Hypothalamus (tissue), 51 donors: ENCODE results near the gene TMEM11.

Experiments used
- DNase-seq, 51 donors: peaks; one replicate each; lab custom pipeline; 2025; lab: John Stamatoyannopoulos, UW

TMEM11 gene

DNA sequence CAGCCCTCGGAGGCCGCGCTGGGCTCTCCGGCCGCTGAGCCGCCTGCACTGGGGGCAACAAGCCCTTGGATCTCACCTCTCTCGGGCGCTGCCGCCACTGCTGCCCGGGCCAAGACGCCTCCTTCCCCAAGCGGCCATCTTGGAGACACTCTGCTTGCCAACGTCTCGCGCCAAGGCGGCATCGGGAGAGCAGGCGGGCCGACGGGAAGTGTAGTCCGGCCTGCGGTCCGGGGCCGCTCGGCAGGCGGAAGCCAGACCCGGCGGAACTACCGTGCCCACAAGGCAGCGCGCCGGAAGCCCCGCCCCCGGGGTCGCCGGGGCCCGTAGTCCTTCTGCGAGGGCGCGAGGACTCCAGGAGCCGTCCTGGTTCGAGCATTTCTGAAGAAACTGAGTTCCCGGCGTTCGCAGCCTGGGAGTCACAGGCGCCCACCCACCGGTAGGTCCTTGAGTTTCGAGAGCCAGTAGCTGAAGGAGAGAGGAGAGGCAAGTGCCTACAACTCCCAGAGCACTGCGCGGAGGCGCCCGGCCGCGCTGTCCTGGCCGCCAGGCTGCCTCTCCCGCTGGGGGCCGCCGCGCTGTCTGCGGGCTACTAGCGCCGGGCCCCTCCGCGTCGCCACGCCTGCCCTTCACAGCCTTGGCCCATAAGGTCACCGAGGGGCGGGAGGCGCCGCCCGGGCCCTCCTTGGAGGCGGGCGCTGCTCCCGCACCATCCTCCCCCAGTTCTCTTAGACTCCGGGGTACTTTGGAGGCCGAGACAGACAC is at the start of gene TMEM11:
TSS of gene TMEM11 (minus strand) at position 147 of the 762 bp plus-strand sequence. CDS start at position 138, 9 bp downstream.
- peak; percentile 47 to 98 (median 93) for DNase-seq

- DNase-seq, result no peak
These were observed 49.4 kb upstream of the TMEM11 start for GRCh38 chr17:21263376-21263775.

- DNase-seq, result no peak
These were observed 48.5 kb upstream of the TMEM11 start for GRCh38 chr17:21262259-21262993.

DNA sequence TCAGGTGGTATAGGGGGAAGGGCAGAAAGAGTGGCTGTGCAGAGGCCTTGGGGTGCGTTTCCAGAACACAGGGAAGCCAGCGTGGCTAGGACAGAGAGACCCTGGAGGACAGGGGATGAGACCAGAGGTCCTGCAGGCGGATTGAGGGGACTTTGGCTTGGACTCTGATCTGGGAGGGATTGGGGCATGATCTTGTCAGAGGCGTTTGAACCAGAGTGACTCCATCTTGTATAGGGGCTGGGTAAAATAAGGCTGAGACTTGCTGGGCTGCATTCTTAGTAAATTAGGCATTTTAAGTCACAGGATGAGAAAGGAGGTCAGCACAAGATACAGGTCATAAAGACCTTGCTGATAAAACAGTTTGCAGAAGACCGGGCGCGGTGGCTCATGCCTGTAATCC is 44.6 kb upstream of the TMEM11 start:
- no peak for DNase-seq

- DNase-seq, result no peak
These were observed 39.9 kb upstream of the TMEM11 start for GRCh38 chr17:21253646-21254441.

GRCh38 chr17:21252796-21253645 is 39.1 kb upstream of the TMEM11 start, which contains the start of gene NATD1:
Gene NATD1 (minus strand): TSS chr17:21253410. CDS start chr17:21253264, 146 bp downstream.
- DNase-seq, result peak; percentile 15 to 93 (median 81)

- DNase-seq, result no peak
These were observed 38.4 kb upstream of the TMEM11 start for GRCh38 chr17:21252289-21252795.

DNA sequence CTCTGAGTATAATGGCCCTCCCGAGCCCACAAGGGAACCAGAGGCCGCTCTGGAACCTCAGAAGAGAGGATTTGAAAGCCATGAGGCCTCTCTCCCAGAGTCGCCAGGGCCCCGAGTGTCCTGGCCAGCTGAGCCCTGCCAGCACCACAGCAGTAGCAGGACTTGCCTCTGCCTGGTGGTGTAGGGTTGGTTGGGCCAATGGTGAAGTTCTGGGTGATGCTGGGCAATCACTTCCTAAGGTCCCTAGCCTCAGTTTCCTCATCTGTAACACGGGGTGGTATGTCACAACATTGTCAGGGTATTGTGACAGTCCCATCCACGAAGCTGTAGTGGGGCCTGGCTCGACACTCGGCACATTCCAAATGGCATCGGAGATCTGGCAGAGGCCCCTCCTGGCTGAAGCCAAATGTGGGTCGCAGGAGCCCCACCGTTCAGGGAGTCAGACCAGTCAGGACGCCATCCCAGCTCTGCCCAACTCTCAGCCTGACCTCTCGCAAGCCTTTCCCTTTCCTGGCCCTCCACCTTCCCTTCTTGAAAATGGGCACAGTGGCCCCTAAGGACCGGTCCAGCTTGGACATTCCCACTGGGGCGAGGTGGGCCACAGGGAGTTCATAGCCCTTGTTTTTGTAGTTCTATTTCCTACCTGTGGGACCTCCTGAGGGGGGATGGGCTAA is 37.5 kb upstream of the TMEM11 start:
- no peak for DNase-seq

- no peak for DNase-seq
These were observed 36.9 kb upstream of the TMEM11 start for GRCh38 chr17:21250854-21251253.

DNA sequence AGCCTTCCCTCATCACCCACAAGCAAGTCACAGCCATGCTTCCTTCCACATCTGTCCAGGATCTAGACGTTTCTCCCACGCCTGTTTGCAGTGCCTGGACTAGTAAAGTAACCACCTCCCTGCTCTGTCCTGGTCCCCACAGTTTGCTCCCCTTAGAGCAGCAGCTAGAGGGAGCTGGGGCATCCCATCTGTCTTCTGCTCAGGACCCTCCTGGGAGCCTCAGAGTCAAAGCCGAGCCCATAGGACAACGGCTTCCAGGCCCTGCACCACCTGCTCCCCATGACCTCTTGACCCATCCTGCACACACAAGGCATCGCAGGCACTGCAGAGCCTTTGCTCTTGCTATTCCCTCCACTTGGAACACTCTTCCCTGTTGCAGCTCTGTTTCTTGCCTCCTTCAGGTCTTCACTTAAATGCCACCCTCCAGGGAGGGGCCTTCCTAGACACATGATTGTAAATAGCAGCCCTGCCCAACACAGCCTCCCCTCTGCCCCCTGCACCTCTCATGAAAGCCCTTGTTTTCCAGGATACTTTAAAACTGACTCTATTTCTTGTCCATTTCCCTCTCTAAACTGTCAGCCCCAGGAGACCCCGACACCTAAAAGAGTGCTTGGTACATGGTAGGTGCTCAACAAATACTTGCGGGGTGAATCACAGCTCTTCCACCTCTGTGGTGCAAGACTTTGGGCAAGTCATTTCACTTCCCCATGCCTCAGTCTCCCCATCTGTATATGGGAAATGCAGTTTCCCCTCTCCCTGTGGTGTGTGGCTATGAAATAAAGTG is 36.2 kb upstream of the TMEM11 start:
- DNase-seq, result no peak

DNA sequence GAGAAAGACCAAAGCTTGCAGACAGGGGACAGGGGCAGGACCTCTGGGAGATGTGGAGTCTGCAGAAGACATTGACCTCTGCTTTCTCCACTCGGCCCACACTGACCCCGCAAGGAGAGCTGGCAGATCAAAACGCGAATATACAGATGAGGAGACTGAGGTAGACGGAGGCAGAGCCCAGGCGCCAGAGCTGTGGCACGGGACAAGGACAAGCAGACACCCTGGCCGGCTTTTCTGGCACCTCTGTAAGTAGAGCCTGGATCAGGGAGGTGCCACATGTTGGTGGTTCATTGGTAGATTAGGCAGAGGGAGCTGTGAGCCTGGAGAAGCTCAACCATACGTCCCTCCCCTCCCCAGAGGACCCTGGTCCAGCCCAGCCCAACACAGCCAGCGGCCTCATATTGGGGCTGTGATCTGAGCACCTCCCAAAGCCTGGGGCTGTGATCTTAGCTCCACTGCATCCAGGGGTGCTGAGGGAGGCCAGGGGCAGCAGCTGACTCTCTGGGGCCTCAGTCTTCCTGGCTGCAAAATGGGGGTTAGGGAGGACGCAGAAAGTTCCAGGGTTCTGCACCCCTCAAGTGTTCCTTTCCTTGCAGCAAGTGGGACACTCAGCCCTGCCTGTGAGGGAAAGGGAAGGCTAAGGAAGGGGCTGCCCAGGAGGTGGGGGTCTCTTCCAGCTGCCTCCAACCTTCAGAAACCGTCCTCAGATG is 35.3 kb upstream of the TMEM11 start:
- no peak for DNase-seq

DNA sequence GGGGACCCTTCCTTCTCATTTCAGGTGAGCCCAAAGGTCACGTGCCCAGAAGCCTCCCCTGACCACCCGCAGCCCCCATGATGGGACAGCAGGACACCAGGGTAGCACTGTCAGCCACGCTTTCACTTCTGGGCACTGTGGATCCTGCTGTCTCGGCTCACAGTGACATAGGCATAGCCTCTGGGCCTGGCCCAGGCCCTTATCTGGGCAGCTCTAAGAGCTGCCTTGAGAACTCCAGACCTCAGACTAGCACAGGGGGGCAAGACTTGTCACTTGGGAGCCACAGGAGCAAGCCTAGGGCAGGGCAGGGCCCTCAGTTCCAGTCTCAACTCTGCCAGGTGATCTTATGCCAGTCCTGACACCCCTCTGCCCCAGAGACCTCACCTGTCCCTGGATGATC is 34.5 kb upstream of the TMEM11 start:
- DNase-seq, result no peak

- DNase-seq, result no peak
These were observed 33.7 kb upstream of the TMEM11 start for GRCh38 chr17:21247552-21248258.

DNA sequence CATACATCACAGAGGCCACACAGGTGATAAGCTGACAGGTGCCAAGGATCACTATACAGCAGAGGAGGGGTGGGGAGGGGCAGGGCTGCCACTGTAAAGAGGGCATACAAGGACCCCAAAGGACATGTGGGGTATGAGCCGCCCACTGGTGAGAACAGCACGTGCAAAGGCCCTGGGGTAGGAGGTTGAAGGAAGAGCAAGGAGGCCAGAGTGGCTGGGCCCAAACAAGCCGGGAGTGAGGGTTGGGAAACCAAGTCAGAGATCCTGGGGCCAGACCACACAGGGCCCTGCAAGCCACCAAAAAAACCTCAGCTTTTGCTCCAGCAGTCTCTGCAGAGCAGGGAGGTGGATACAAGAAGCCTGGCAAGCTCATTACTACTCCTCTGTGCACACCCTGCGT is 32.7 kb upstream of the TMEM11 start:
- no peak for DNase-seq

DNA sequence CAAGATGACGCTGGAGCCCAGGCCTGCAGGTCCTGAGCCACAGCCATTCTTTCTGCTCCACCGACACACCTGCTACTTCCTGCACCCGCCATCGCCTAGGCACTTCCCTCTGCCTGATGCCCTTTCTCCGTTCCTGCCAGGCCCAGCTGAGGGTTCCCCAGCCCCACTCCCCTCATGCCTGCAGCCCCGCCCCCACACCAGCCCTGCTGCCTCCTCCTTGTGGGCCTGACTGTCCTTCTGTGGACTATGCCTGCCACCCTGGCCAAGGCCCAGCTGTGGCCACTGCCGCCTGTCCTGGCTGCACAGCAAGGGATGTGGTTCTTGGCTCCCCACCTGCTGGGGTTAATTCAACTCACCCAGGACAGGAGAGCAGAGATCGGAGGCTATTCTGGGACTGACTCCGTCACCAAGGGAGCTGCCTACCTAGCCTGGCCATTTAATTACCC is 31.7 kb upstream of the TMEM11 start:
- DNase-seq, result no peak

DNA sequence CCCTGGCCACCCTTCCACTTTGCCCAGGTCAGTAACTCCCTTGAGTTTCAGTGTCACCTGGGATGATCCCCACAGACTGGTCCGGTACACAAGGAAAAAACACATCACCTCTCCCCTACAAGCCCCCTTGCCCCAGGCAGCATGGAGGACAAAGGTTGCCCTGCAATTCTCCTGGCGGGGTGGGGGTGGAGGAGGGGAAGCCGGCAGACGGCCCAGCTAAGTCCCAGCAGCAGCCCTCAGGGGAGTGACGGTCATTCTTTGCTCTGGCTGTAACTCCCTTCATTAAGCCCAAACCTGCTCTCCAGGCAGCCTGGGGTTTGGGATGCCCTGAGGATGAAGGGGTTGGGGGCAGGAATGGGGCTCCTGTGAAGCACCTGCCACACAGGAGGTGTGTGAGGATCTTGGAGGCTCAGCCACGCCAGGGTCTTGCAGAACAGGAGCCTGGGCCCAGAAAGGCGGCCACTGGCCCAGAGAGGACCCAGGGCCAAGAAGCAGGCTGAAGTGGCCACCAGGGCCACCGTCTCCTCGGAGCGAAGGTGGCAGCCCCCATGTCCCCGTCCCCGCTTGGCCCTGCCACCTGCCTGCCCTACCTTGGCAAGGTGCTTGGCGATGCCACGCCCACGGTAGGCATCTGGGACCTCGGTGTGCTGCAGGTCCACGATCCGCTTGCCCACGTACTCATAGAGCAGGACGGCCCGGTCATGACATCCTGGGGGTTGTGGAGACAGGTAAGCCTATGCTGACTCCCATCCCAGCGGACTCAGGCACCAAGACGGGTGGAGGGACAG is 29.7 kb upstream of the TMEM11 start:
- DNase-seq, result no peak
